WTC11 (cell line): ENCODE data around the gene EIF2D. TPM values are rescaled to one million over a fixed set of nuclear protein-coding genes. Genes with fewer than 3 reads are reported as not detected.

Experiments used
- ATAC-seq: fragments of 200-7000 bp; cut with Tn5 transposase; 2 replicates; pipeline ENCODE4 v1.10.0; 2021; ENCODE audit warnings: mild to moderate bottlenecking, moderate library complexity
- CTCF ChIA-PET: fragments of 300-600 bp; sonication (Branson Sonifier 250); formaldehyde crosslinking; loops from one replicate; lab custom pipeline; 2021; ENCODE audit warnings: antibody characterized with exemption; lab: Charles Lee
- POLR2A ChIA-PET: fragments of 350-600 bp; sonication (Branson Sonifier 250); formaldehyde crosslinking; loops from one replicate; lab custom pipeline; 2021; ENCODE audit warnings: antibody characterized with exemption; lab: Charles Lee
- DNase-seq: peaks from one replicate; pipeline ENCODE4 v3.0.0; 2021; ENCODE audit warnings: low spot score
- H3K27ac Mint-ChIP-seq: 2 replicates; pipeline ENCODE4 v1.8.0; 2021; ENCODE audit warnings: mixed read lengths
- H3K27me3 Mint-ChIP-seq: 2 replicates; pipeline ENCODE4 v1.8.0; 2021; ENCODE audit warnings: low read depth, mild to moderate bottlenecking, moderate library complexity, mixed read lengths
- H3K36me3 Mint-ChIP-seq: 2 replicates; pipeline ENCODE4 v1.8.0; 2021; ENCODE audit warnings: mixed read lengths
- H3K4me1 Mint-ChIP-seq: 2 replicates; pipeline ENCODE4 v1.8.0; 2022; ENCODE audit warnings: mixed read lengths
- H3K4me3 Mint-ChIP-seq: 2 replicates; pipeline ENCODE4 v1.8.0; 2021; ENCODE audit warnings: mild to moderate bottlenecking, moderate library complexity, mixed read lengths
- H3K9me3 Mint-ChIP-seq: 2 replicates; pipeline ENCODE4 v1.8.0; 2021; ENCODE audit warnings: mixed read lengths
- AFF4 ChIP-seq: sonication (generic); formaldehyde crosslinking; IDR thresholded peaks from 2 replicates; pipeline ENCODE4 v1.8.1; 2023; ENCODE audit warnings: mild to moderate bottlenecking, missing genetic modification reagents, borderline replicate concordance
- AR ChIP-seq: fragments of 250-450 bp; sonication (Bioruptor Pico); IDR thresholded peaks from 2 replicates; pipeline ENCODE4 v1.9.0; 2021; ENCODE audit warnings: mild to moderate bottlenecking
- E2F1 ChIP-seq: sonication (generic); formaldehyde crosslinking; IDR thresholded peaks from 2 replicates; pipeline ENCODE4 v1.8.0; 2022; ENCODE audit warnings: mild to moderate bottlenecking, missing genetic modification reagents
- EMX1 ChIP-seq: fragments of 250-450 bp; sonication (Bioruptor Pico); IDR thresholded peaks from 2 replicates; pipeline ENCODE4 v1.8.0; 2021; ENCODE audit warnings: mild to moderate bottlenecking
- FOXP4 ChIP-seq: sonication (generic); formaldehyde crosslinking; IDR thresholded peaks from 2 replicates; pipeline ENCODE4 v1.8.0; 2022; ENCODE audit warnings: mild to moderate bottlenecking, missing genetic modification reagents
- MYBL2 ChIP-seq: sonication (generic); formaldehyde crosslinking; IDR thresholded peaks from 2 replicates; pipeline ENCODE4 v1.8.1; 2023; ENCODE audit warnings: mild to moderate bottlenecking, moderate library complexity, missing genetic modification reagents
- NFATC4 ChIP-seq: fragments of 250-450 bp; sonication (Bioruptor Pico); IDR thresholded peaks from 2 replicates; pipeline ENCODE4 v1.9.0; 2021; ENCODE audit warnings: mild to moderate bottlenecking
- NR3C1 ChIP-seq: sonication (generic); formaldehyde crosslinking; conservative IDR thresholded peaks from 2 replicates; pipeline ENCODE4 v1.8.1; 2023; ENCODE audit warnings: low read depth, mild to moderate bottlenecking, missing genetic modification reagents
- PRDM15 ChIP-seq: sonication (generic); formaldehyde crosslinking; IDR thresholded peaks from 2 replicates; pipeline ENCODE4 v1.8.0; 2022; ENCODE audit warnings: missing genetic modification reagents
- PREB ChIP-seq: sonication (generic); formaldehyde crosslinking; IDR thresholded peaks from 2 replicates; pipeline ENCODE4 v1.8.1; 2022; ENCODE audit warnings: mild to moderate bottlenecking, missing genetic modification reagents, moderate library complexity, borderline replicate concordance
- PRRX2 ChIP-seq: fragments of 250-450 bp; sonication (Bioruptor Pico); IDR thresholded peaks from 2 replicates; pipeline ENCODE4 v1.8.0; 2021; ENCODE audit warnings: mild to moderate bottlenecking
- SMAD3 ChIP-seq: sonication (generic); formaldehyde crosslinking; IDR thresholded peaks from 2 replicates; pipeline ENCODE4 v1.8.0; 2022; ENCODE audit warnings: missing genetic modification reagents, mild to moderate bottlenecking, borderline replicate concordance
- TCF7 ChIP-seq: sonication (generic); formaldehyde crosslinking; IDR thresholded peaks from 2 replicates; pipeline ENCODE4 v1.8.0; 2022; ENCODE audit warnings: mild to moderate bottlenecking, low read depth, missing genetic modification reagents, moderate library complexity
- TEAD4 ChIP-seq: sonication (generic); formaldehyde crosslinking; IDR thresholded peaks from 2 replicates; pipeline ENCODE4 v1.8.0; 2022; ENCODE audit warnings: mild to moderate bottlenecking, missing genetic modification reagents
- USF1 ChIP-seq: sonication (generic); formaldehyde crosslinking; IDR thresholded peaks from 2 replicates; pipeline ENCODE4 v1.8.0; 2022; ENCODE audit warnings: mild to moderate bottlenecking, missing genetic modification reagents
- ZNF671 ChIP-seq: fragments of 250-450 bp; sonication (Bioruptor Pico); IDR thresholded peaks from 2 replicates; pipeline ENCODE4 v1.8.0; 2021; ENCODE audit warnings: mild to moderate bottlenecking
- total RNA-seq: library from RNA; stranded (reverse); gene quantifications from 3 replicates; pipeline ENCODE4 v1.2.3, GENCODE V29; 2021

Gene EIF2D
- total RNA-seq, 1 experiment from 2014 or later, result 35.7 TPM

GRCh38 chr1:206550446-206550845, 61.8 kb downstream of the EIF2D start:
- ATAC-seq, result no peak
- ChIA-PET CTCF (interaction anchor here (3.3 kb wide), 1 partner anchor 33 kb away, joined by 15 read pairs; no protein-coding TSS in a partner anchor), POLR2A (no interaction called here)

GRCh38 chr1:206547104-206547503, 65.2 kb downstream of the EIF2D start:
- CTCF ChIA-PET, result interaction anchor here (3.5 to 3.8 kb wide), 2 partner anchors 8 to 38 kb away, joined by 49 to 95 read pairs; no protein-coding TSS in a partner anchor
- TF ChIP-seq AR (CRISPR knock-in tag) (no peak), TEAD4 (CRISPR knock-in tag) (no peak), AFF4 (CRISPR knock-in tag) (no peak), PRDM15 (CRISPR knock-in tag) (no peak), NFATC4 (CRISPR knock-in tag) (no peak), EMX1 (CRISPR knock-in tag) (no peak), NR3C1 (CRISPR knock-in tag) (no peak), USF1 (CRISPR knock-in tag) (no peak), TCF7 (CRISPR knock-in tag) (no peak), SMAD3 (no peak)

More at GRCh38 chr1:206550446-206550845, 61.8 kb downstream of the EIF2D start:
- no peak for TF ChIP-seq NR3C1 (CRISPR knock-in tag)
- TF ChIP-seq PREB (CRISPR knock-in tag), result no peak
- TF ChIP-seq FOXP4 (CRISPR knock-in tag), result no peak
- TF ChIP-seq ZNF671 (CRISPR knock-in tag), result no peak
- no peak for TF ChIP-seq MYBL2 (CRISPR knock-in tag)
- TF ChIP-seq PRRX2 (CRISPR knock-in tag), result no peak
- TF ChIP-seq E2F1, result no peak
- H3K9me3 Mint-ChIP-seq, result peaks cover 4% of the 10 kb centered on the region; the same call in 1 of the 2 replicates
- H3K4me1 Mint-ChIP-seq, result peaks cover 4% of the 10 kb centered on the region
- H3K27me3 Mint-ChIP-seq, result peaks cover 4% of the 10 kb centered on the region
- no peak for DNase-seq
- no peaks in the 10 kb centered on the region for H3K36me3 Mint-ChIP-seq
- no peak overlapping the region for H3K4me3 Mint-ChIP-seq
- H3K27ac Mint-ChIP-seq, result no peak overlapping the region

More at GRCh38 chr1:206547104-206547503, 65.2 kb downstream of the EIF2D start:
- no peaks in the 10 kb centered on the region for H3K27me3 Mint-ChIP-seq
- DNase-seq (no peak), ATAC-seq (no peak)
- POLR2A ChIA-PET, result no interaction called here
- H3K4me3 Mint-ChIP-seq, result no peak overlapping the region
- H3K27ac Mint-ChIP-seq, result no peak overlapping the region
- no peaks in the 10 kb centered on the region for H3K36me3 Mint-ChIP-seq
- H3K9me3 Mint-ChIP-seq, result peaks cover 4% of the 10 kb centered on the region; the same call in 1 of the 2 replicates
- peaks cover 8% of the 10 kb centered on the region for H3K4me1 Mint-ChIP-seq
